ENCODE results near the gene ASB3.

Gene ASB3

DNA sequence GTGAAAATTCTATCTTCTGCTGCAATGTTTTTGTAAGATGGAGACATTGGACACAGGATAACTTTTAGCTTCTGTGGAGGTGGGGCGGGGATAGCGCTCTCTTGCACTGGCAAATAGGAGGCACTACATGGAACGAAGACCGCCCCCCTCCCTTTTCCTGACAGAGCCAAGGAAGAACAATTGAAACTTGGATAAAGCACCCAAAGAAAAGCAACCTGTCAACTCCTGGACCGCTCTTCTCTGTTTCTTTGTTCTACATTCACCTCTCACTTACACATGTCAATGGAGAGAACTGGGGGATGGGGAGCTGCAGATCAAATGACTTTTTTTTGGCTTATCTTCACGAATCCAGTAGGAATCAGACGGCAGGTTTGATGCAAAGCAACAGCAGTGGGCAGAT, 145.5 kb downstream of the ASB3 start:
- no peak for DNase-seq

DNA sequence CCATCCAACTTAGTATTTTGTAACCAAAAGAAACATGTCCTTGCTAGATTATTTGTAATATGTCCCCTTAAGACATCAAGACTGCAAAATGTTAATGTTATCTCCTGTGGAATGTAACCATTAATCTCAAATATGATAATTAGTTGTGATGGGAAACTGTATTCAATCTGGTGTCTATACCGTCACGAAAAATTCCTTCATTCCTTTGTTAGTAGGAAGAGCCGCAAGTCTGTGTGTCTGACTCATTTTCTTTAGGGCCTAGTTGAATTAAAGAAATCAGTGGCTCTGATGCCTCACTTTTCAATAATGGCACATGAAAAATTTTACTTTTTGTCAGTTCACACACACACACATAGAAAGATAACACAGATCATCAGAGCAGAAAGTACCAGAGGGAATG, 146.3 kb downstream of the ASB3 start:
- no peak for DNase-seq

DNA sequence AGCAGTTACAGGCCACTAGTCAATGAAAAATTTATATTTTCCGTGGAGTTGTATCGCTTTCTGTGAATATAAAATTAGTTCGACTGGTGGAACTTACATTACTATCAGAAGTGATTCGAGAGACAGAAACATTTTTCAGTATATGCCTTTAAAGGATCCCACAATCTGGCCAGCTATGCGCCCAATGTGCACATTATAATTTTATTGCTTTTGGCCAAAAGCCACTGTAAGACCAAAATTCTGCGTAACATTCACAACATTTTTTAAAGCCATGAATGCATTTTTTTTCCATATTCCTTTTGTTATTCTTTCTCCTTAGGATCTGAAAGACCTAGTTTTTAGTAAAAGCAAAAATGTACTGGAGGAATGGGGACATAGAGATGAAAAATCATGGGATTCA, 150.2 kb downstream of the ASB3 start:
- no peak for DNase-seq

GRCh38 chr2:53636109-53636508, 150.6 kb downstream of the ASB3 start:
- DNase-seq = no peak

- DNase-seq = no peak
These were observed 151.1 kb downstream of the ASB3 start for GRCh38 chr2:53635694-53636093.

DNA sequence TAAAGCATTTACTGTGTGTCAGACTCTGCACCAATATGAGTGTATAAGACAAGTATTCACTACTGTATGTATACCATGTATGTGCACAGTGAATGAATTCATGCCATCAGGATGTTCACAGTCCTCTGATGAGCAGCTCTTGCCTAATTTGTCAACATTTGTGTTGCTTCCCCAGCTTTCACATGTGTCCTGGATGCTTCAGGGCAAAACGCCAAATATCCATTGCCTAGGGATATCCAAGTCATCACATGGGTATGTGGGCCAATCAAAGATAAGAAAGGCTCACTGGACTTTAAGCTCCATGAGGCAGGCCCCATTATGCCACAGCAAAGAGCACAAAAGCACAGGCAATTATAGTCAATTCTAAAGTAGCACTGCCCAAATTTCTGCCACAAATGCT, 153.3 kb downstream of the ASB3 start:
- DNase-seq = no peak

- DNase-seq = no peak
These were observed 154.0 kb downstream of the ASB3 start for GRCh38 chr2:53632714-53633113.

DNA sequence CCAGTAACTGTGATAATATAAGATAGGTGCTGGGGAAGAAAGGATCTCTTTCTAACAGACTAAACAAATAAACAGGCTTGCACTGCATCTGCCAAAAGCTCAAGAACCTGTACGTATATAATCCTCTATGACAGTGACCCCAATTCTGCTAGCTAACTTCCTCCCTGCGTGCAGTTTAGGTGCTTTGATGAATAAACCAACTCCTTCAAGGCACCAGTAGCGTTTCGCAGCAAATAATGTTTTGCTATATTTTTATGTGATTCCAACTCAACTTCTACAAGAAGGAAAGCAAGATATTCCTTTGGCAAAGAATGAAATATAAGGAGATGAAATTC, 154.7 kb downstream of the ASB3 start:
- DNase-seq = no peak

DNA sequence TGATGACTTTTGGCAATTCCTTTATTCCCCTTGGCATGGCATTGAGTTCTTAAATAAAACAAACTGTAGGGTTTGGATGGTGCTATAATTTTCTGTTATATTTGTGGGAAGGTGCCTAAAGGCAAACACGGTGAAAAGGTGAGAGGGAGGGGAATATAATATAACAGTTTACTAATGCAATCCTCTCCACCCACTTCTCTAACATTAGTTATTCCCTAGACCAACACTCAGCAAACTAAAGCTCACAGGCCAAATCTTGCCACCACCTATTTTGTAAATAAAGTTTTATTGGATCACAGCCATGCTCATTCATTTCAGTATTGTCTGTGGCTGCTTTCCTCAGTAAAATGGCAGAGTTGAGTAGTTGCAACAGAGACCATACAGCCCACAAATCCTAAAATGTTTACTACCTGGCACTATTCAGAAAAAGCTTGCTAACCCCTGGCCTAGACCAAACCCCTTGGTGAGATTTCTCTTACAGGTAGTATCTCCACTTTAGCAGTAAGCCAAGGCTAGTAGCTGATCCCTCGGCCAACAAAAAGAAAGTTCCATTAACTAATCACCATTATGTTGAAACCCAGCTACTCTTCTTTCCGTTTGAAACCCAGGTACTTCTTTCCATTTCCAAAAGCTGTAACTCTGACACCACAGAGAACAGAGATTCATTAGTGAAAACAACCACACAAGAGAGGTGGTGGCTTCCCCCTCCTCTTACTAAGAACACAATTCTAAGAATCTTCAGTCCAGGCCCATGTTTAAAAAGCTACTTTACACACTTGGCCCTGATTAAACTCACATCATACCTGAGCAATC, 155.2 kb downstream of the ASB3 start:
- peak; percentile 22 for DNase-seq

GRCh38 chr2:53630026-53630606, 156.6 kb downstream of the ASB3 start:
- no peak for DNase-seq

DNA sequence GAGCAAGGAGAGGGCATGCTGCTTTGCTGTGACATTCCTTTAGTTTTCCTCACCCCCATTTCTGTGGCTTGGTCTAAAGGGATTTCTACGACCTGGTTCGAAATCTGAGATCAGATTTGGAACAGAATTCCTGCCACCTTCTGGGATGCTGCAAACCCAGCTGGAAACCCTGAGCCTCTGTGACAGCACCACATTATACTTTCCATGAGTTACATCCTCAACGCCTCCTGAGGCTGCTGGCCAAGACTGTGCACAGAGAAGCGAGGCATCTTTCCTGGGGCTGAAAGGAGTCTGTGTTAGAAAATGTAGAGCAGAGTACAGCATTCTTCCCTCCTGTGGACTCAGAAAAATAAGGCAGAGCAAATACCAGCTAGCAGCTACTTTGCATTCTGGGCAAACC, 157.3 kb downstream of the ASB3 start:
- no peak for DNase-seq

DNA sequence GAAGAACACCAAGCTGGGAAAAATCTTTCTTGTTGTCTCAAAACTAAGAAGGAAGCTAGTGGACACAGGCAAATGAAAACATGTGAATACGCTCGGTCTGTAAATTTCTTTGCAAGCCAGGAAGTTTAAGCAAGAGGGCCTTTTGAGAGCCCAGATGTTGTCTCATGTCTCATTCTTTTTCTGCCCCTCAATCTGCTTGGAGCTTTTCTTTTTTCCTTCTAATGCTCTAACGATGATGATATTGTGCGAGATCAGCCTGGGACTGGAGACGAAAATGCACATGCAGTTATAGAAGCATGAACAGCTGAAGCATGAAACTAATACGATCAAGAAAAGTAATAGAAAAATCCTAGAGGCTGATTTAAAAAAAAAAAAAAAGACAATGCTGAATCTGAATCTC, 157.8 kb downstream of the ASB3 start:
- DNase-seq = no peak

- no peak for DNase-seq
These were observed 164.6 kb downstream of the ASB3 start for GRCh38 chr2:53622141-53622540.

GRCh38 chr2:53620981-53621380, 165.8 kb downstream of the ASB3 start:
- no peak for DNase-seq

All from NCI-H774 (cell line).